Measurements from ENCODE around the gene PWWP2B.

Gene PWWP2B

GRCh38 chr10:132460071-132460470 lies 63.1 kb downstream of the PWWP2B start:
- Histone ChIP-seq H3K9me3 (ENCODE audit: control insufficient read depth, insufficient read depth, low read length) (no peaks in the 10 kb centered on the region), H3K79me2 (ENCODE audit: control insufficient read depth, low read length) (no peaks in the 10 kb centered on the region), H3K27me3 (ENCODE audit: control insufficient read depth, low read length) (no peaks in the 10 kb centered on the region), H3K4me1 (ENCODE audit: control insufficient read depth, low read length) (no peaks in the 10 kb centered on the region), H3F3A (ENCODE audit: control insufficient read depth, insufficient read depth) (no peaks in the 10 kb centered on the region), H4K20me1 (ENCODE audit: control insufficient read depth, insufficient read depth, low read depth, low read length) (no peaks in the 10 kb centered on the region), H3K36me3 (ENCODE audit: control insufficient read depth, low read length) (no peaks in the 10 kb centered on the region), H3K27ac (ENCODE audit: low read depth, low read length) (no peak overlapping the region), H3K4me2 (ENCODE audit: low read length) (no peak overlapping the region), H3K9me2 (replicated peaks; ENCODE audit: control insufficient read depth, low read length) (no peaks in the 10 kb centered on the region), H3K4me3 (ENCODE audit: low read length) (no peak overlapping the region)
- TF ChIP-seq CTCF (IDR thresholded peaks at IDR 0.05; ENCODE audit: low read depth, low read length, poor library complexity, severe bottlenecking), result no peak
- no peak for TF ChIP-seq EZH2phosphoT487 (IDR thresholded peaks at IDR 0.05; ENCODE audit: borderline replicate concordance, low read length)

GRCh38 chr10:132460691-132461090 lies 63.7 kb downstream of the PWWP2B start:
- Histone ChIP-seq H3K4me1 (ENCODE audit: control insufficient read depth, low read length) (no peaks in the 10 kb centered on the region), H3F3A (ENCODE audit: control insufficient read depth, insufficient read depth) (no peaks in the 10 kb centered on the region), H3K27ac (ENCODE audit: low read depth, low read length) (no peak overlapping the region), H3K79me2 (ENCODE audit: control insufficient read depth, low read length) (no peaks in the 10 kb centered on the region), H3K4me2 (ENCODE audit: low read length) (no peak overlapping the region), H3K9me3 (ENCODE audit: control insufficient read depth, insufficient read depth, low read length) (no peaks in the 10 kb centered on the region), H4K20me1 (ENCODE audit: control insufficient read depth, insufficient read depth, low read depth, low read length) (no peaks in the 10 kb centered on the region), H3K27me3 (ENCODE audit: control insufficient read depth, low read length) (no peaks in the 10 kb centered on the region), H3K4me3 (ENCODE audit: low read length) (no peak overlapping the region), H3K36me3 (ENCODE audit: control insufficient read depth, low read length) (no peaks in the 10 kb centered on the region), H3K9me2 (replicated peaks; ENCODE audit: control insufficient read depth, low read length) (no peaks in the 10 kb centered on the region)
- TF ChIP-seq CTCF (IDR thresholded peaks at IDR 0.05; ENCODE audit: low read depth, low read length, poor library complexity, severe bottlenecking) (no peak), EZH2phosphoT487 (IDR thresholded peaks at IDR 0.05; ENCODE audit: borderline replicate concordance, low read length) (no peak)

- Histone ChIP-seq H3K79me2 (ENCODE audit: control insufficient read depth, low read length) (no peaks in the 10 kb centered on the region), H4K20me1 (ENCODE audit: control insufficient read depth, insufficient read depth, low read depth, low read length) (no peaks in the 10 kb centered on the region), H3K27me3 (ENCODE audit: control insufficient read depth, low read length) (no peaks in the 10 kb centered on the region), H3K9me2 (replicated peaks; ENCODE audit: control insufficient read depth, low read length) (no peaks in the 10 kb centered on the region), H3K4me3 (ENCODE audit: low read length) (no peak overlapping the region), H3K27ac (ENCODE audit: low read depth, low read length) (no peak overlapping the region), H3K4me1 (ENCODE audit: control insufficient read depth, low read length) (no peaks in the 10 kb centered on the region), H3K9me3 (ENCODE audit: control insufficient read depth, insufficient read depth, low read length) (no peaks in the 10 kb centered on the region), H3F3A (ENCODE audit: control insufficient read depth, insufficient read depth) (no peaks in the 10 kb centered on the region), H3K36me3 (ENCODE audit: control insufficient read depth, low read length) (no peaks in the 10 kb centered on the region), H3K4me2 (ENCODE audit: low read length) (no peak overlapping the region)
- TF ChIP-seq EZH2phosphoT487 (IDR thresholded peaks at IDR 0.05; ENCODE audit: borderline replicate concordance, low read length) (no peak), CTCF (IDR thresholded peaks at IDR 0.05; ENCODE audit: low read depth, low read length, poor library complexity, severe bottlenecking) (no peak)
These were observed 64.2 kb downstream of the PWWP2B start for GRCh38 chr10:132461103-132461682.
